Activated CD8-positive, alpha-beta T cell treated with anti-CD3 and anti-CD28 coated beads for 36 hours (primary cell): ENCODE data around the gene CAMTA1. TPM values are rescaled to one million over a fixed set of nuclear protein-coding genes. Genes with fewer than 3 reads are reported as not detected.

Experiments
- ATAC-seq: fragments of 200-7000 bp; cut with Tn5 transposase; one replicate; pipeline ENCODE4 v1.10.0; 2021; ENCODE audit warnings: mild to moderate bottlenecking, moderate library complexity
- CTCF ChIA-PET: fragments of 350-600 bp; sonication (Branson Sonifier 250); formaldehyde crosslinking; loops from one replicate; lab custom pipeline; 2021; ENCODE audit warnings: antibody characterized with exemption; lab: Charles Lee
- POLR2A ChIA-PET: fragments of 350-600 bp; sonication (Branson Sonifier 250); formaldehyde crosslinking; loops from one replicate; lab custom pipeline; 2021; ENCODE audit warnings: antibody characterized with exemption; lab: Charles Lee
- DNase-seq: peaks from one replicate; pipeline ENCODE4 v3.0.0-alpha.2; 2020
- H3K27ac Mint-ChIP-seq: one replicate; pipeline ENCODE4 v1.8.0; 2021; ENCODE audit warnings: mild to moderate bottlenecking, mixed read lengths
- H3K27me3 Mint-ChIP-seq: one replicate; pipeline ENCODE4 v1.8.0; 2021; ENCODE audit warnings: mixed read lengths
- H3K36me3 Mint-ChIP-seq: one replicate; pipeline ENCODE4 v1.8.0; 2021; ENCODE audit warnings: low read depth, mixed read lengths
- H3K4me1 Mint-ChIP-seq: one replicate; pipeline ENCODE4 v1.8.0; 2021; ENCODE audit warnings: low read depth, mixed read lengths
- H3K4me3 Mint-ChIP-seq: one replicate; pipeline ENCODE4 v1.8.0; 2021; ENCODE audit warnings: mild to moderate bottlenecking, moderate library complexity, mixed read lengths
- H3K9me3 Mint-ChIP-seq: one replicate; pipeline ENCODE4 v1.8.0; 2021; ENCODE audit warnings: mixed read lengths
- CTCF ChIP-seq: fragments of 200-600 bp; IDR thresholded peaks from one replicate; pipeline ENCODE4 v1.8.0; 2022; ENCODE audit warnings: antibody characterized with exemption, mild to moderate bottlenecking
- intact Hi-C: fragments of 100-400 bp; cut with micrococcal nuclease; formaldehyde crosslinking; loops from one replicate; pipeline ENCODE4 v1.10.0; 2022
- total RNA-seq, 2 experiments: library from RNA; stranded (reverse); gene quantifications; one replicate each; pipeline ENCODE4 v1.2.3, GENCODE V29; 2021

The CAMTA1 gene
- total RNA-seq, 2 experiments from 2014 or later: 67.7 to 70.9 TPM

DNA sequence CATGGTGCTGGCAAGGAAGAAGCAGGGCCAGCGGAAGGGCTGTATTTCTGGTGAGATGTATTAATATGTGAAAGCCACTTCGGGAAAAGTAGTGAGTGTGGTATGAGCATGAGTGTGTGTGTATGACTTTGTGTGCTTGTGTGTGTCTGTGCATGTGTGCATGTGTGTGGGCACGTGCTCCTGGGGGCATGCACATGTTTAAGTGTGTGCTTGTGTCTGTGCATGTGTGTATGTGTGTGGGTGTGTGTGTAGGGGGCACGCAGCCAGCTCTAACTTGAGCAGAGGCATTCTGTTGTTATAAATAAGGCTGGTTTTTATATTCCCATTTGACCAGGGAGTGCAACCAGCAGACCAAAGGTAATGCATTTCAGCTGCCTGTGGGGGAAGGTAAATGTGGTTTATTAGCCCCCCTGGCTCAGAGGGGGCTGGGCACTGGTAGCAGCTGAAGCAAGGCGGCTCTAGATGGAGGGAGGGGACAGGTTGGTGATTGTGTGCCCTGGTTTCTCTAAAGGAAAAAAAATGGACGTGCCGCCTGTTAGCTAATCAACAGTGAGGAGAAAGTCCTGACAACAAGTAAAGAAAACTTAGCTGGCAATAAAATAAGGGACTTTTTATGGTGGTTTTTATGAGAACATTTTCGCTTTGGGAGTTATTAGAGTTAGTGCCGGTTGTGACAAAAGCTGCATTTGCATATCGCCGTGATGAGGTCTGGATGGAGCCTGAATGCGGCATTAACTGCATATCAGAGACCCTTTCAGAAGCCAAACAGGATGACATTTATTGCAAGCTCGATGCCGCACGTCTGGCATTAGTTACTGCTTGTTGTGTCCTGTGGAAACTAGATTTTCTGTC is 180.1 kb downstream of the CAMTA1 start:
- ChIA-PET CTCF (no interaction called here), POLR2A (interaction anchor here (0.7 kb wide), 1 partner anchor 35 kb away, joined by 3 read pairs; no protein-coding TSS in a partner anchor)
- Mint-ChIP-seq H3K4me3 (no peak overlapping the region), H3K27me3 (peaks cover 45% of the 10 kb centered on the region), H3K4me1 (peaks cover 40% of the 10 kb centered on the region), H3K36me3 (no peaks in the 10 kb centered on the region), H3K9me3 (no peaks in the 10 kb centered on the region), H3K27ac (no peak overlapping the region)
- DNase-seq (no peak), ATAC-seq (no peak)
- no peak for TF ChIP-seq CTCF
- intact Hi-C loops: no loop called here

DNA sequence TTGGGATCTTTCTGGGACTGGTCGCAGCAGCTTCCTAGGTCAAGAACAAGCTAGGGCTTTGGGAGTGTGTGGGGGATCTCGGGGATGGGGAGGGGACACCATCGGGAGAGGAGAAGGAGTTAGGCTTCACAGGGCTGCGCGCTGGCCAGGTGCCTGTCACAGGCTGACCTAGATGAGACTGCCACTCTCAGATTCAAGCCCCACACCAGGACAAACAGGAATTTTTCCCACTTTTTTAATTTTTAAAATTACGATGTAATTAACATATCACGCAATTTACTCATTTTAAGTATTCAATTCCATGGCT is 180.6 kb downstream of the CAMTA1 start:
- no peak for ATAC-seq
- no peak for TF ChIP-seq CTCF
- peaks cover 40% of the 10 kb centered on the region for H3K4me1 Mint-ChIP-seq
- no peak for DNase-seq
- peaks cover 40% of the 10 kb centered on the region for H3K27me3 Mint-ChIP-seq
- no peaks in the 10 kb centered on the region for H3K9me3 Mint-ChIP-seq
- POLR2A ChIA-PET: no interaction called here
- H3K36me3 Mint-ChIP-seq: no peaks in the 10 kb centered on the region
- CTCF ChIA-PET: no interaction called here
- intact Hi-C loops: no loop called here
- H3K27ac Mint-ChIP-seq: no peak overlapping the region
- H3K4me3 Mint-ChIP-seq: no peak overlapping the region

DNA sequence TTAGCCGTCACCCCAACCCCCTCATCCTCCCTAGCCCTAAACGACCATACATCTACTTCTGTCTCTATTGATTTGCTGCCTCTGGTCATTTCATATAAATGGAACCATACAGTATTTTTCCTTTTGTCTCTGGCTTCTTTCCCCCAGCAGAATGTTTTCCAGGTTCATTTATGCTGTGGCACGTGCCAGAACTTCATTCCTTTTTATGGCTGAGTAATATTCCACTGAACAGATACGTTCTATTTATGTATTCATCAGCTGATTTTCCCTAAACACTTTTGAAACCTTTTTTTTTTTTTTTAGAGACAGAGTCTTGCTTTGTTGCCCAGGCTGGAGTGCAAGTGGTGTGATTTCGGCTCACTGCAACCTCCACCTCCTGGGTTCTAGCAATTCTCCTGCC is 181.1 kb downstream of the CAMTA1 start:
- intact Hi-C loops: no loop called here
- ChIA-PET CTCF (no interaction called here), POLR2A (no interaction called here)
- H3K4me1 Mint-ChIP-seq: peaks cover 40% of the 10 kb centered on the region
- no peak overlapping the region for H3K27ac Mint-ChIP-seq
- TF ChIP-seq CTCF: no peak
- H3K36me3 Mint-ChIP-seq: no peaks in the 10 kb centered on the region
- H3K27me3 Mint-ChIP-seq: peaks cover 38% of the 10 kb centered on the region
- ATAC-seq (no peak), DNase-seq (no peak)
- no peaks in the 10 kb centered on the region for H3K9me3 Mint-ChIP-seq
- H3K4me3 Mint-ChIP-seq: no peak overlapping the region

DNA sequence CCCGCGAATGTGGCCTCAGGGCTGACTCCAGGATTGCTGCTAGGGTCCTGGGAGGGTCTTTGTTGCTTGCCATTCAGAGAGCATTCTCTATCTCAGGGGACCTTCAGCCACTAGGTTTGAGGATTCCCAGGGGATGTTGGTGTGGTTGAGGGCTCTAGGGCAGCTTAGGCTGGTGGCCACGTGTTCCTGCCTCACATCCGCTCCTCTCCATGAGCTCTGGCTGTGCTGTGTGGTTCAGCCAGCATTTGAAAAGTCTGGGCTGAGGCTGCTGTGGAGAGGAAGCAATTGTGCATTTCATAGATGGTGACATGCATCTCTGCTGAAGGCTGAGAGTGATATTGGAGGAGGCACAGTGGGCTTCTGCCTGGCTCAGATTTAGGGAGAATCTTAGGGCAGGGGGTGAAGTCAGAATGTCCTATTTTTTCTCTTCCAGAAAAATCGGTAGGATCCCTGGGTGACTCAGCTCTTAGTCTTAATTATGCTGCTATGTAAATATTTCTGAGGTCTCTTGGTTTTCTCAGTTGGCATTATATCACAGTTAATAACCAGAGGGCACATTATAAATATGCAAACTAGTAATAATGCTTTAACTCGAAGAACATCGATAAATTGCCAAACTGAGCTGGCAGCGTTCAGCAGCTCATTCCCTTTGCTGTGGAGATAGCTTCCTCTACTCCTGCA is 182.3 kb downstream of the CAMTA1 start:
- CTCF ChIA-PET: interaction anchor here (1.2 kb wide), 1 partner anchor 39 kb away, joined by 3 read pairs; no protein-coding TSS in a partner anchor
- H3K4me3 Mint-ChIP-seq: no peak overlapping the region
- ATAC-seq (no peak), DNase-seq (peak; percentile 28)
- H3K4me1 Mint-ChIP-seq: peaks cover 39% of the 10 kb centered on the region
- peaks cover 36% of the 10 kb centered on the region for H3K27me3 Mint-ChIP-seq
- no peak overlapping the region for H3K27ac Mint-ChIP-seq
- POLR2A ChIA-PET: interaction anchor here (0.6 kb wide), 1 partner anchor 9 kb away, joined by 3 read pairs; no protein-coding TSS in a partner anchor
- H3K36me3 Mint-ChIP-seq: no peaks in the 10 kb centered on the region
- intact Hi-C loops: no loop called here
- H3K9me3 Mint-ChIP-seq: no peaks in the 10 kb centered on the region
- no peak for TF ChIP-seq CTCF

DNA sequence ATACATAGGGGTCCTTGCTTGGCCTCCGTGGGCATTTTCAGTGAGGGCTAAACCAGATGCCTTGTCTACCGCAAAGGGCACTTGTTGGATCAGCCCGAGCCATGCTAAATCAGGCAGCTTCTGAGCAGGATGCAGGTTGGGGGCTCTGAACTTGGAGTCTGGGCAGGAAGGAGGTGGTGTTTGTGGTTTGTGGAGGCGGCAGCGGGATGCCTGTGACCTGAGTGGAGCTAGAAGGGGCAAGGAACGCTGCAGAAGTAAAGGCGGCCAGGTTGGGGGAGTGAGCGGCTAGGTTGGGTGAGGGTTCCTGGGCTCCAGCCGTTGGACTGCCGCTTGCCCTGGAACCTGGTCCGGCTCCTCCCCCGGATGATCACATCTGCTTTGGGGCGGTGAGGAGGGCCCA is 183.9 kb downstream of the CAMTA1 start:
- Mint-ChIP-seq H3K27ac (no peak overlapping the region), H3K9me3 (no peaks in the 10 kb centered on the region), H3K4me3 (peak overlapping the region; percentile 3), H3K36me3 (no peaks in the 10 kb centered on the region), H3K27me3 (peaks cover 31% of the 10 kb centered on the region), H3K4me1 (peaks cover 28% of the 10 kb centered on the region)
- intact Hi-C loops: no loop called here
- CTCF ChIA-PET: no interaction called here
- POLR2A ChIA-PET: interaction anchor here (0.8 kb wide), 1 partner anchor 99 kb away, joined by 3 read pairs; no protein-coding TSS in a partner anchor
- ATAC-seq: peak; percentile 77
- TF ChIP-seq CTCF: no peak
- peak; percentile 76 for DNase-seq
